H1 (cell line): ENCODE measurements around the gene MOB2. TPM values are rescaled to one million over a fixed set of nuclear protein-coding genes. Genes with fewer than 3 reads are reported as not detected.

Source experiments
- HDAC6 ChIP-seq: IDR thresholded peaks from one replicate; pipeline ENCODE4 v1.7.1; 2012; ENCODE audit warnings: low read depth, mild to moderate bottlenecking, inconsistent platforms, low read length, moderate library complexity
- RFX5 ChIP-seq: IDR thresholded peaks from 2 replicates; pipeline ENCODE4 v1.6.1; 2011; ENCODE audit warnings: low read depth, low read length, improper control_type of control experiment, borderline replicate concordance
- ZNF274 ChIP-seq: IDR thresholded peaks from 2 replicates; pipeline ENCODE4 v1.7.0; 2012; ENCODE audit warnings: low read length, borderline replicate concordance; ENCODE audit errors: extremely low read depth
- polyA plus RNA-seq, 7 experiments: library from polyadenylated mRNA; depleted of rRNA in 3 of 7; stranded (reverse) in 5 of 7; unstranded in 2 of 7; fragments of >200 nt in 5 of 7; fragments of 200-250 nt in 2 of 7; gene quantifications; 1 replicate in 5 of 7; 2 replicates in 1 of 7; 4 replicates in 1 of 7; pipeline versions ENCODE4 v1.2.1 to v1.2.3, GENCODE V29; 2011 to 2013; ENCODE audit warnings: missing spikeins in 2 of 7, mixed read lengths in 2 of 7
- total RNA-seq: library from RNA; stranded (reverse); fragmentation: NEBNext Ultra II Directional; extraction: Animal tissue kit (Norgen Biotek cat#: 25700); gene quantifications from 2 replicates; pipeline ENCODE4 v1.2.1, GENCODE V29; 2021

The MOB2 gene
- total and polyA plus RNA-seq, 2 of the 8 experiments (the other 6 are each of a cell fraction or from before 2014, with no cell fraction given) = 18.6 to 28.2 TPM

DNA sequence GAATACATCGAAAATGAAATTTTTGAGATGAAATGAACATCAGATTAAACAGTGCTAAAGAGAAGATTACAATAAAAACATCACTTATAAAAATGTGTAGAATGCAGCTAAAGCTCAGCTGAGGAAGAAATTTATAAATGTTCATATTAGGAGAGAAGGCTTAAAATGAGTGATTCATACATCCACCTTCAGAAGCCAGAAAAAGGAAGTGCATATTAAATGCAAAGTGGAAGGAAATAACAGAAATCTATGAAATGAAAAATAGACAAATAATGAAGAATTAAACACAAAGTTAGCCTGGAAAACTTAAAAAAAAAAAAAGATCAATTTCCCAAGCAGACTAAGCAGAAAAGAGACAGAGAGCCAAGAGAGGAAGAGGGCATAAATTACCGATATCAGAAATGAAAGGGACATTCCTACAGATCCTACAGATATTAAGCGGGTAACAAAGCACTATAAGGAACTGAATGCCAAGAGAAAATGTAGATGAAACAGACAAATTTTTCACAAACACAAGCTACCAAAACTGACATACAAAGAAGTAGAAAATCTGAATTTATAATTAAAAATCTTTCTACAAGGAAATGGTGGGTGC, 7.2 kb upstream of the MOB2 start (continued):
- TF ChIP-seq ZNF274 = no peak
- no peak for TF ChIP-seq HDAC6
- TF ChIP-seq RFX5 = no peak
